Keratinocyte (primary cell): ENCODE results near the gene BEST1. TPM values are rescaled to one million over a fixed set of nuclear protein-coding genes. Genes with fewer than 3 reads are reported as not detected.

Experiments used
- DNase-seq: peaks from one replicate; pipeline ENCODE4 v3.0.0-alpha.2; 2011; ENCODE audit warnings: low read depth, missing footprints, low spot score
- FAIRE-seq: peaks from 2 replicates; lab custom pipeline; 2011; peaks lifted over from hg19 to GRCh38; lab: Jason Lieb, UNC
- H2AFZ ChIP-seq: 2 replicates; pipeline ENCODE4 v1.6.0; 2012; ENCODE audit warnings: low read length, control low read depth, inconsistent platforms; ENCODE audit not compliant: control insufficient read depth
- H3K27ac ChIP-seq: 2 replicates; pipeline ENCODE4 v1.5.1; 2011; ENCODE audit warnings: low read length; ENCODE audit not compliant: control insufficient read depth, insufficient read depth
- H3K27me3 ChIP-seq: 3 replicates; pipeline ENCODE4 v1.6.0; 2011; ENCODE audit warnings: low read length; ENCODE audit not compliant: control insufficient read depth, insufficient read depth; ENCODE audit errors: extremely low read depth
- H3K36me3 ChIP-seq, 2 experiments: 2 replicates in 1 of 2; 3 replicates in 1 of 2; pipeline ENCODE4 v1.5.1; 2011; ENCODE audit warnings: low read length in 2 of 2, mild to moderate bottlenecking in 1 of 2; ENCODE audit not compliant: control insufficient read depth in 2 of 2, insufficient read depth in 2 of 2; ENCODE audit errors: extremely low read depth in 1 of 2
- H3K4me1 ChIP-seq: 3 replicates; pipeline ENCODE4 v1.5.1; 2011; ENCODE audit warnings: low read length; ENCODE audit not compliant: control insufficient read depth, insufficient read depth; ENCODE audit errors: extremely low read depth
- H3K4me2 ChIP-seq: 3 replicates; pipeline ENCODE4 v1.6.0; 2011; ENCODE audit warnings: low read depth, low read length; ENCODE audit not compliant: control insufficient read depth, insufficient read depth; ENCODE audit errors: extremely low read depth
- H3K4me3 ChIP-seq, 3 experiments: fragments of 200-600 bp in 1 of 3; sonication (generic) in 1 of 3; 2 replicates in 2 of 3; 3 replicates in 1 of 3; pipeline ENCODE4 v1.5.1; 2011 to 2016; ENCODE audit warnings: low read length in 3 of 3, mild to moderate bottlenecking in 3 of 3, control low read depth in 2 of 3, inconsistent platforms in 1 of 3, low read depth in 1 of 3, mixed read lengths in 1 of 3, mixed run types in 1 of 3, moderate library complexity in 1 of 3; ENCODE audit not compliant: control insufficient read depth in 2 of 3, insufficient read depth in 2 of 3; ENCODE audit errors: extremely low read depth in 1 of 3
- H3K79me2 ChIP-seq: 2 replicates; pipeline ENCODE4 v1.6.0; 2012; ENCODE audit warnings: low read length; ENCODE audit not compliant: control insufficient read depth, insufficient read depth
- H3K9ac ChIP-seq: 3 replicates; pipeline ENCODE4 v1.6.0; 2011; ENCODE audit warnings: low read length; ENCODE audit not compliant: control insufficient read depth, insufficient read depth; ENCODE audit errors: extremely low read depth
- H3K9me1 ChIP-seq: 3 replicates; pipeline ENCODE4 v1.6.0; 2011; ENCODE audit warnings: low read length; ENCODE audit not compliant: control insufficient read depth, insufficient read depth; ENCODE audit errors: extremely low read depth
- H3K9me3 ChIP-seq: 2 replicates; pipeline ENCODE4 v1.5.1; 2012; ENCODE audit warnings: low read depth, low read length; ENCODE audit not compliant: control insufficient read depth
- H4K20me1 ChIP-seq: 3 replicates; pipeline ENCODE4 v1.6.0; 2011; ENCODE audit warnings: low read length; ENCODE audit not compliant: control insufficient read depth, insufficient read depth; ENCODE audit errors: extremely low read depth
- EZH2 ChIP-seq: IDR thresholded peaks from one replicate; pipeline ENCODE4 v1.6.1; 2012; ENCODE audit warnings: inconsistent platforms, mild to moderate bottlenecking, low read length, moderate library complexity
- dilution Hi-C: fragments of 300-500 bp; cut with MboI; formaldehyde crosslinking; loops from one replicate; pipeline ENCODE4 v1.7.0; 2020; ENCODE audit warnings: low sequenced_read_pairs; ENCODE audit not compliant: extremely low pct_ligation_motif_present
- polyA plus RNA-seq, 5 experiments: library from polyadenylated mRNA; depleted of rRNA in 3 of 5; stranded (reverse) in 3 of 5; stranded (forward) in 1 of 5; unstranded in 1 of 5; fragments of >200 nt; gene quantifications; 1 replicate in 1 of 5; 2 replicates in 3 of 5; 3 replicates in 1 of 5; pipeline versions ENCODE4 v1.2.1 to v1.2.3, GENCODE V29; 2011 to 2012; ENCODE audit warnings: missing spikeins in 2 of 5, low read depth in 1 of 5, low replicate concordance in 1 of 5
- TF ChIP-seq, protein P1 (sequence below), 3 experiments: IDR thresholded peaks in 1 of 3; conservative IDR thresholded peaks in 1 of 3; optimal IDR thresholded peaks in 1 of 3; 2 replicates in 2 of 3; 3 replicates in 1 of 3; pipeline versions ENCODE3 to v1.5.1; 2011; ENCODE audit warnings: low read length in 3 of 3, mild to moderate bottlenecking in 3 of 3, moderate library complexity in 2 of 3, control low read depth in 1 of 3, inconsistent platforms in 1 of 3; ENCODE audit not compliant: insufficient read depth in 2 of 3; ENCODE audit errors: extremely low read depth in 1 of 3

BEST1 gene
- polyA plus RNA-seq, 1 donor (not counting 4 experiments of a cell fraction or from before 2014, with no cell fraction given), result 0.13 TPM

DNA sequence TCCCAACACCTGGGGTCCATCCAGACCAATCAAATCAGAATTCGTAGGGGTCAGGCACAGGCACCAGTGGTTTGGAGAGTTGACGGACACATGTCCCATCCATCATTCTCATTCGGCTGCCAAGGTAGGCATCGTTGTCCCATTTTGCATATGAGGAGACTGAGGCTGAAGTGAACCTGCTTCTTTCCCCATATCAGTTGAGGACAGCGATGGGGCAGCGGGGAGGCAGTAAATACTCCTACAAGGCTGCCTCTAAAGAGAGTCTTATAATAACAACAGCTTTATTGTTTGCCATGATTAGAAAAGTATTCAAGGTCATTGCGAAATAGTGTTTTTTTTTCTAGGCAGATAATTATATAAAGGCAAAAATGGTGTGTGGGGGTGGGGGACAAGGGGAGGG, 1.6 kb upstream of the BEST1 start:
- no peaks in the 10 kb centered on the region for H3K79me2 ChIP-seq
- H3K4me1 ChIP-seq, result no peaks in the 10 kb centered on the region
- H3K27ac ChIP-seq, result no peak overlapping the region
- H3K27me3 ChIP-seq, result no peaks in the 10 kb centered on the region
- dilution Hi-C loops, result no loop called here
- H2AFZ ChIP-seq, result no peak overlapping the region
- no peaks in the 10 kb centered on the region for H3K9me1 ChIP-seq
- H3K9ac ChIP-seq, result no peak overlapping the region
- H3K9me3 ChIP-seq, result no peaks in the 10 kb centered on the region
- H3K36me3 ChIP-seq, result no peaks in the 10 kb centered on the region
- H3K4me2 ChIP-seq, result no peak overlapping the region
- TF ChIP-seq EZH2, result no peak
- TF ChIP-seq, protein P1, sequence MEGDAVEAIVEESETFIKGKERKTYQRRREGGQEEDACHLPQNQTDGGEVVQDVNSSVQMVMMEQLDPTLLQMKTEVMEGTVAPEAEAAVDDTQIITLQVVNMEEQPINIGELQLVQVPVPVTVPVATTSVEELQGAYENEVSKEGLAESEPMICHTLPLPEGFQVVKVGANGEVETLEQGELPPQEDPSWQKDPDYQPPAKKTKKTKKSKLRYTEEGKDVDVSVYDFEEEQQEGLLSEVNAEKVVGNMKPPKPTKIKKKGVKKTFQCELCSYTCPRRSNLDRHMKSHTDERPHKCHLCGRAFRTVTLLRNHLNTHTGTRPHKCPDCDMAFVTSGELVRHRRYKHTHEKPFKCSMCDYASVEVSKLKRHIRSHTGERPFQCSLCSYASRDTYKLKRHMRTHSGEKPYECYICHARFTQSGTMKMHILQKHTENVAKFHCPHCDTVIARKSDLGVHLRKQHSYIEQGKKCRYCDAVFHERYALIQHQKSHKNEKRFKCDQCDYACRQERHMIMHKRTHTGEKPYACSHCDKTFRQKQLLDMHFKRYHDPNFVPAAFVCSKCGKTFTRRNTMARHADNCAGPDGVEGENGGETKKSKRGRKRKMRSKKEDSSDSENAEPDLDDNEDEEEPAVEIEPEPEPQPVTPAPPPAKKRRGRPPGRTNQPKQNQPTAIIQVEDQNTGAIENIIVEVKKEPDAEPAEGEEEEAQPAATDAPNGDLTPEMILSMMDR (optimal IDR thresholded peaks at IDR 0.05 in 1 of 3, IDR thresholded peaks at IDR 0.05 in 1 of 3, conservative IDR thresholded peaks at IDR 0.05 in 1 of 3; ENCODE audit: extremely low read depth in 1 of 3, insufficient read depth in 2 of 3, low read length in 3 of 3), result no peak
- FAIRE-seq (no peak), DNase-seq (no peak)
- H3K4me3 ChIP-seq, result no peak overlapping the region
- no peaks in the 10 kb centered on the region for H4K20me1 ChIP-seq

DNA sequence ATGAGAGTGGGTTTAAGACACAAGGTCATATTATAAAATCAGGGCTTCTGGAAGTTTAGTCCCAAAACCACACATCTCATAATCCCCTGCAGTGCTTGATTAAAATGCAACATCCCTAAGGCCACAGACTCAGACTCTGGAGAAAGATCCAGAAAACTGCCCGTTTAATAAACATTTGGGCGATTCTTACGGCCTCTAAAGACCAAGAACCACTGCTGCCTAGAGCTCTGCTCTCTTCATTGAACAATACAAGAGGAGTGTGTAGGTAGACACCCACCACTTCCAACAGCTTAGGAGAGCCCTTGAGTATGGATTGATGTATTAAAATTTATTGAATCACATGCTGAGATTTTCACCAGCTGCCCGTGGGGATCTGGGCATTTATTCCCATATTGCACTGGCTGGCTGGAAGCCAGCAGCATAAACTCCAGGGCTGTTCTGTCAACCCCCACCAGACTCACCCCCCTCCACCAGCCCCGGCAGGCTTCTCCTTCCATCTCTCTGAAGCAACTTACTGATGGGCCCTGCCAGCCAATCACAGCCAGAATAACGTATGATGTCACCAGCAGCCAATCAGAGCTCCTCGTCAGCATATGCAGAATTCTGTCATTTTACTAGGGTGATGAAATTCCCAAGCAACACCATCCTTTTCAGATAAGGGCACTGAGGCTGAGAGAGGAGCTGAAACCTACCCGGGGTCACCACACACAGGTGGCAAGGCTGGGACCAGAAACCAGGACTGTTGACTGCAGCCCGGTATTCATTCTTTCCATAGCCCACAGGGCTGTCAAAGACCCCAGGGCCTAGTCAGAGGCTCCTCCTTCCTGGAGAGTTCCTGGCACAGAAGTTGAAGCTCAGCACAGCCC, 749 bp upstream of the BEST1 start:
- dilution Hi-C loops, result no loop called here
- DNase-seq (no peak), FAIRE-seq (no peak)
- H2AFZ ChIP-seq, result no peak overlapping the region
- no peak for TF ChIP-seq EZH2
- TF ChIP-seq, protein P1 (optimal IDR thresholded peaks at IDR 0.05 in 1 of 3, IDR thresholded peaks at IDR 0.05 in 1 of 3, conservative IDR thresholded peaks at IDR 0.05 in 1 of 3; ENCODE audit: extremely low read depth in 1 of 3, insufficient read depth in 2 of 3, low read length in 3 of 3), result no peak
- no peaks in the 10 kb centered on the region for H3K36me3 ChIP-seq
- no peak overlapping the region for H3K4me2 ChIP-seq
- H4K20me1 ChIP-seq, result no peaks in the 10 kb centered on the region
- H3K4me1 ChIP-seq, result no peaks in the 10 kb centered on the region
- no peak overlapping the region for H3K4me3 ChIP-seq
- no peak overlapping the region for H3K9ac ChIP-seq
- no peaks in the 10 kb centered on the region for H3K9me1 ChIP-seq
- H3K27me3 ChIP-seq, result peaks cover under 1% of the 10 kb centered on the region
- H3K79me2 ChIP-seq, result no peaks in the 10 kb centered on the region
- H3K9me3 ChIP-seq, result no peaks in the 10 kb centered on the region
- H3K27ac ChIP-seq, result no peak overlapping the region
